Measurements from ENCODE around the gene MPL. TPM values are rescaled to one million over a fixed set of nuclear protein-coding genes. Genes with fewer than 3 reads are reported as not detected.
A peak's percentile ranks its signal among the peaks of the same experiment; 100 is the strongest.

MPL gene
- total and polyA plus RNA-seq, 2 of the 13 experiments (the other 11 are each of a cell fraction or from before 2014, with no cell fraction given): not detected

GRCh38 chr1:43367904-43368645, 30.5 kb downstream of the MPL start, which contains the start of gene ELOVL1 (continued):
- TF ChIP-seq ZBTB10 (CRISPR knock-in tag; IDR thresholded peaks at IDR 0.05; ENCODE audit: borderline replicate concordance) (0 out of 2 replicates have a peak, but pooled peaks have one; percentile 51), SKIL (CRISPR knock-in tag; IDR thresholded peaks at IDR 0.05; ENCODE audit: borderline replicate concordance) (peak; percentile 62; the same call in 1 of the 2 replicates), ZNF225 (CRISPR knock-in tag; IDR thresholded peaks at IDR 0.05) (peak; percentile 94), DMAP1 (CRISPR knock-in tag; IDR thresholded peaks at IDR 0.05) (peak; percentile 94), TRIM24 (CRISPR knock-in tag; IDR thresholded peaks at IDR 0.05) (no peak), NFKBIZ (CRISPR knock-in tag; IDR thresholded peaks at IDR 0.05) (peak; percentile 38; the same call in 1 of the 2 replicates), ISX (CRISPR knock-in tag; conservative IDR thresholded peaks at IDR 0.05) (no peak), ZFP37 (CRISPR knock-in tag; IDR thresholded peaks at IDR 0.05; ENCODE audit: borderline replicate concordance) (0 out of 2 replicates have a peak, but pooled peaks have one; percentile 25), YEATS4 (CRISPR knock-in tag; IDR thresholded peaks at IDR 0.05; ENCODE audit: borderline replicate concordance) (peak; percentile 89), ZBTB42 (CRISPR knock-in tag; IDR thresholded peaks at IDR 0.05) (0 out of 2 replicates have a peak, but pooled peaks have one; percentile 47), ZNF496 (CRISPR knock-in tag; IDR thresholded peaks at IDR 0.05; ENCODE audit: insufficient replicate concordance) (no peak), BATF2 (CRISPR knock-in tag; IDR thresholded peaks at IDR 0.05) (peak; percentile 90), GPN1 (CRISPR knock-in tag; IDR thresholded peaks at IDR 0.05; ENCODE audit: borderline replicate concordance) (0 out of 2 replicates have a peak, but pooled peaks have one; percentile 81), BRF2 (CRISPR knock-in tag; IDR thresholded peaks at IDR 0.05) (peak; percentile 59; the same call in 1 of the 2 replicates), KLF13 (CRISPR knock-in tag; IDR thresholded peaks at IDR 0.05) (peak; percentile 78; the same call in 1 of the 2 replicates), RBFOX2 (IDR thresholded peaks at IDR 0.05; ENCODE audit: low read depth, low read length) (peak; percentile 95), ARID5B (CRISPR knock-in tag; IDR thresholded peaks at IDR 0.05) (peak; percentile 62; the same call in 1 of the 2 replicates), RFXAP (CRISPR knock-in tag; IDR thresholded peaks at IDR 0.05; ENCODE audit: borderline replicate concordance) (peak; percentile 69)

Measured in HepG2 (cell line).